DOHH2 (cell line): Measurements from ENCODE around the gene ANTXR2.
A peak's percentile ranks its signal among the peaks of the same experiment; 100 is the strongest.

ENCODE experiments used
- H3F3A ChIP-seq: fragments of 200-600 bp; sonication (generic), shearing (Covaris generic); 2 replicates; pipeline ENCODE4 v1.6.0; 2016; ENCODE audit warnings: antibody characterized with exemption, mild to moderate bottlenecking; ENCODE audit not compliant: control insufficient read depth, insufficient read depth
- H3K27ac ChIP-seq: fragments of 200-600 bp; sonication (generic); 2 replicates; pipeline ENCODE4 v1.5.1; 2014; ENCODE audit warnings: low read depth, mild to moderate bottlenecking, low read length, moderate library complexity
- H3K27me3 ChIP-seq: fragments of 200-600 bp; sonication (generic); 2 replicates; pipeline ENCODE4 v1.6.1; 2014; ENCODE audit warnings: mild to moderate bottlenecking, low read length, mixed read lengths; ENCODE audit not compliant: control insufficient read depth
- H3K36me3 ChIP-seq: fragments of 200-600 bp; sonication (generic); 2 replicates; pipeline ENCODE4 v1.6.1; 2014; ENCODE audit warnings: mild to moderate bottlenecking, low read length, moderate library complexity, mixed read lengths; ENCODE audit not compliant: control insufficient read depth
- H3K4me1 ChIP-seq: fragments of 200-600 bp; sonication (generic); 2 replicates; pipeline ENCODE4 v1.6.1; 2014; ENCODE audit warnings: mild to moderate bottlenecking, low read length, mixed read lengths; ENCODE audit not compliant: control insufficient read depth
- H3K4me2 ChIP-seq: fragments of 200-600 bp; sonication (generic); 2 replicates; pipeline ENCODE4 v1.6.0; 2014; ENCODE audit warnings: mild to moderate bottlenecking, low read length, moderate library complexity
- H3K4me3 ChIP-seq: fragments of 200-600 bp; sonication (generic); 2 replicates; pipeline ENCODE4 v1.5.1; 2014; ENCODE audit warnings: mild to moderate bottlenecking, low read length, mixed read lengths
- H3K79me2 ChIP-seq: fragments of 200-600 bp; sonication (generic); 2 replicates; pipeline ENCODE4 v1.6.1; 2014; ENCODE audit warnings: mild to moderate bottlenecking, low read length, mixed read lengths; ENCODE audit not compliant: control insufficient read depth
- H3K9me2 ChIP-seq: fragments of 200-600 bp; sonication (generic); replicated peaks from 2 replicates; pipeline ENCODE4 v1.6.1; 2014; ENCODE audit warnings: mild to moderate bottlenecking, low read length, mixed read lengths; ENCODE audit not compliant: control insufficient read depth
- H3K9me3 ChIP-seq: fragments of 200-600 bp; sonication (generic); 2 replicates; pipeline ENCODE4 v1.6.1; 2014; ENCODE audit warnings: antibody characterized with exemption, low read length, mixed read lengths; ENCODE audit not compliant: control insufficient read depth, insufficient read depth
- H4K20me1 ChIP-seq: fragments of 200-600 bp; sonication (generic); 2 replicates; pipeline ENCODE4 v1.6.0; 2014; ENCODE audit warnings: low read depth, mild to moderate bottlenecking, antibody characterized with exemption, low read length, moderate library complexity; ENCODE audit not compliant: control insufficient read depth, insufficient read depth
- CTCF ChIP-seq: fragments of 200-600 bp; sonication (generic); IDR thresholded peaks from one replicate; pipeline ENCODE4 v1.5.1; 2014; ENCODE audit warnings: antibody characterized with exemption, mild to moderate bottlenecking, low read depth, low read length; ENCODE audit not compliant: poor library complexity, severe bottlenecking
- EZH2phosphoT487 ChIP-seq: fragments of 200-600 bp; sonication (generic); IDR thresholded peaks from 2 replicates; pipeline ENCODE4 v1.6.1; 2017; ENCODE audit warnings: borderline replicate concordance, mild to moderate bottlenecking, antibody characterized with exemption, low read length, moderate library complexity, mixed read lengths

Gene ANTXR2

GRCh38 chr4:79917246-79917645 lies 155.8 kb downstream of the ANTXR2 start:
- TF ChIP-seq CTCF: peak; percentile 70
- no peak for TF ChIP-seq EZH2phosphoT487

DNA sequence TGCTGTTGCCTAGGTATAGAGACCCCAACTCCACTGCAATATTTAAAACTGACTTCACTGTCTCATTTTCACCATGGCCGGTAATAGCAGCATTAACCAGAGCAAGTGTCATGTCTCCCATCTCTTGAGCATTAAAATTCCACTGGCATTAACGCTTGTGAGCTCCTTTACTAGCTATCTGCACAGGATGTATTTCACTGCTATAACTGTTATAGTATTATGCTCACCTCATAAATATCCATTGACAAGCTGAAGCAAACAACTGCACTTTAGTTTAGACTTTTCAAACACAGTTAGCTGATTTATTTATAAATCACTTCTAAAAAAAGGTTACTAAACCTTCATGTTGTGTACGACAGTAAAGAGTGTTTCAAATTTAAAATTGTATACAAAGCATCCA lies 157.8 kb downstream of the ANTXR2 start:
- Histone ChIP-seq H3F3A (no peaks in the 10 kb centered on the region), H3K27me3 (no peaks in the 10 kb centered on the region), H3K27ac (no peak overlapping the region), H4K20me1 (no peaks in the 10 kb centered on the region), H3K9me3 (no peaks in the 10 kb centered on the region), H3K9me2 (no peaks in the 10 kb centered on the region), H3K4me3 (no peak overlapping the region), H3K4me1 (no peaks in the 10 kb centered on the region), H3K79me2 (no peaks in the 10 kb centered on the region), H3K4me2 (no peak overlapping the region), H3K36me3 (no peaks in the 10 kb centered on the region)
- no peak for TF ChIP-seq CTCF
- no peak for TF ChIP-seq EZH2phosphoT487

More at GRCh38 chr4:79917246-79917645, 155.8 kb downstream of the ANTXR2 start:
- Histone ChIP-seq H3K27ac (no peak overlapping the region), H3F3A (no peaks in the 10 kb centered on the region), H3K9me3 (no peaks in the 10 kb centered on the region), H4K20me1 (no peaks in the 10 kb centered on the region), H3K79me2 (no peaks in the 10 kb centered on the region), H3K4me3 (no peak overlapping the region), H3K4me1 (no peaks in the 10 kb centered on the region), H3K27me3 (no peaks in the 10 kb centered on the region), H3K4me2 (no peak overlapping the region), H3K36me3 (no peaks in the 10 kb centered on the region), H3K9me2 (no peaks in the 10 kb centered on the region)

DNA sequence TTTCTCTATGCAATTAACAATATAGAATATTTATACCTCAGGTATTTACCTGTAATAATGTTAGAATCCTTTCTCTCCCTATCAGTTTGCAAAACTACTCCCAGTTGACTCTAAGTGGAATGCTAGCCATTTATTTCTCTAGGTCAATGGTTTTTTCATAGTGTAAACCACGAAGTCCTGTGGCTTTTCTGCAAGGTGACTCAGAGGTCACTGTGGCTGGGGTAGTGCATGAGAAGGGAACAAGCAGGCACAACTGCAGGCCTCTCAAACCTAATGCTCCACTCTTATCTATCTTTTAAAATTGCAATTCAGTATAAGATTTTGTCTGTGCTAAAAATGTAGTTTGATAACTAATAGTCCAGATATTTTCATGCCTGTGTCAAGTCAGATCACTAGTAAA lies 159.4 kb downstream of the ANTXR2 start:
- H3K4me1 ChIP-seq: no peaks in the 10 kb centered on the region
- H3K4me2 ChIP-seq: no peak overlapping the region
- H4K20me1 ChIP-seq: no peaks in the 10 kb centered on the region
- H3F3A ChIP-seq: no peaks in the 10 kb centered on the region
- H3K9me3 ChIP-seq: no peaks in the 10 kb centered on the region
- no peak overlapping the region for H3K4me3 ChIP-seq
- H3K27ac ChIP-seq: no peak overlapping the region
- no peaks in the 10 kb centered on the region for H3K36me3 ChIP-seq
- H3K9me2 ChIP-seq: no peaks in the 10 kb centered on the region
- TF ChIP-seq EZH2phosphoT487: no peak
- no peak for TF ChIP-seq CTCF
- H3K79me2 ChIP-seq: no peaks in the 10 kb centered on the region
- H3K27me3 ChIP-seq: no peaks in the 10 kb centered on the region

DNA sequence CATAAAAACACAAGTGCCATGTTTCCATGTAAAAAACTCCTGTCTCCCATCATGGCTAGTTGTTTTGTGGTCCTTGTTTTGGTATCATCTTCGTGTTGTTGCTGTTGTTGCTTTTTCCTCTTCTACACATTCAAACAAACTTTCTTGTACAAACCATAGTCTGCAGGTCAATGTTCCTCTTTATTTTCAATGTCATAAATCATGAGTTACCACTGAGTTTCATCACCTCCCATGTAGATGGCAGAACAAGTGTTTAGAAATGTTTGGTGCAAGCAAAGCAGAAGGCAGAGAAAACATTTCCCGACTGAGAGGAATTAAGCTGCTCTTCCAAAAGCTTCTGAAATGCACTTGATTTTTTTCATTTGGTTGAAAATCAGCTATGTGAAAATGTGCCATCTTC lies 166.0 kb downstream of the ANTXR2 start:
- Histone ChIP-seq H3K27ac (no peak overlapping the region), H3K4me2 (no peak overlapping the region), H3F3A (no peaks in the 10 kb centered on the region), H4K20me1 (no peaks in the 10 kb centered on the region), H3K27me3 (no peaks in the 10 kb centered on the region), H3K4me1 (no peaks in the 10 kb centered on the region), H3K36me3 (no peaks in the 10 kb centered on the region), H3K9me3 (no peaks in the 10 kb centered on the region), H3K9me2 (no peaks in the 10 kb centered on the region), H3K79me2 (no peaks in the 10 kb centered on the region), H3K4me3 (no peak overlapping the region)
- TF ChIP-seq EZH2phosphoT487 (no peak), CTCF (no peak)
